Subcutaneous adipose tissue (tissue), 4 donors: ENCODE data around the gene LAMB3. TPM values are rescaled to one million over a fixed set of nuclear protein-coding genes. Genes with fewer than 3 reads are reported as not detected.

Experiments
- total RNA-seq, 4 donors: library from RNA; depleted of rRNA; stranded (reverse); fragments of >200 nt; gene quantifications; one replicate each; pipeline ENCODE4 v1.1.0, GENCODE V29; 2016
- TF ChIP-seq, protein P1 (sequence below): fragments of 450-650 bp; IDR thresholded peaks from one replicate; pipeline ENCODE4 v1.5.1; 2016; ENCODE audit warnings: low read depth, mild to moderate bottlenecking, control low read depth, antibody characterized with exemption, moderate library complexity

Gene LAMB3
- total RNA-seq, 4 donors from 2014 or later, result 5.5 to 32.4 (median 21.3) TPM

- TF ChIP-seq, protein P1, sequence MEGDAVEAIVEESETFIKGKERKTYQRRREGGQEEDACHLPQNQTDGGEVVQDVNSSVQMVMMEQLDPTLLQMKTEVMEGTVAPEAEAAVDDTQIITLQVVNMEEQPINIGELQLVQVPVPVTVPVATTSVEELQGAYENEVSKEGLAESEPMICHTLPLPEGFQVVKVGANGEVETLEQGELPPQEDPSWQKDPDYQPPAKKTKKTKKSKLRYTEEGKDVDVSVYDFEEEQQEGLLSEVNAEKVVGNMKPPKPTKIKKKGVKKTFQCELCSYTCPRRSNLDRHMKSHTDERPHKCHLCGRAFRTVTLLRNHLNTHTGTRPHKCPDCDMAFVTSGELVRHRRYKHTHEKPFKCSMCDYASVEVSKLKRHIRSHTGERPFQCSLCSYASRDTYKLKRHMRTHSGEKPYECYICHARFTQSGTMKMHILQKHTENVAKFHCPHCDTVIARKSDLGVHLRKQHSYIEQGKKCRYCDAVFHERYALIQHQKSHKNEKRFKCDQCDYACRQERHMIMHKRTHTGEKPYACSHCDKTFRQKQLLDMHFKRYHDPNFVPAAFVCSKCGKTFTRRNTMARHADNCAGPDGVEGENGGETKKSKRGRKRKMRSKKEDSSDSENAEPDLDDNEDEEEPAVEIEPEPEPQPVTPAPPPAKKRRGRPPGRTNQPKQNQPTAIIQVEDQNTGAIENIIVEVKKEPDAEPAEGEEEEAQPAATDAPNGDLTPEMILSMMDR, result no peak
Measured at GRCh38 chr1:209657918-209658317, 5.7 kb upstream of the LAMB3 start.

GRCh38 chr1:209657140-209657879 lies 5.1 kb upstream of the LAMB3 start:
- TF ChIP-seq, protein P1, result no peak

DNA sequence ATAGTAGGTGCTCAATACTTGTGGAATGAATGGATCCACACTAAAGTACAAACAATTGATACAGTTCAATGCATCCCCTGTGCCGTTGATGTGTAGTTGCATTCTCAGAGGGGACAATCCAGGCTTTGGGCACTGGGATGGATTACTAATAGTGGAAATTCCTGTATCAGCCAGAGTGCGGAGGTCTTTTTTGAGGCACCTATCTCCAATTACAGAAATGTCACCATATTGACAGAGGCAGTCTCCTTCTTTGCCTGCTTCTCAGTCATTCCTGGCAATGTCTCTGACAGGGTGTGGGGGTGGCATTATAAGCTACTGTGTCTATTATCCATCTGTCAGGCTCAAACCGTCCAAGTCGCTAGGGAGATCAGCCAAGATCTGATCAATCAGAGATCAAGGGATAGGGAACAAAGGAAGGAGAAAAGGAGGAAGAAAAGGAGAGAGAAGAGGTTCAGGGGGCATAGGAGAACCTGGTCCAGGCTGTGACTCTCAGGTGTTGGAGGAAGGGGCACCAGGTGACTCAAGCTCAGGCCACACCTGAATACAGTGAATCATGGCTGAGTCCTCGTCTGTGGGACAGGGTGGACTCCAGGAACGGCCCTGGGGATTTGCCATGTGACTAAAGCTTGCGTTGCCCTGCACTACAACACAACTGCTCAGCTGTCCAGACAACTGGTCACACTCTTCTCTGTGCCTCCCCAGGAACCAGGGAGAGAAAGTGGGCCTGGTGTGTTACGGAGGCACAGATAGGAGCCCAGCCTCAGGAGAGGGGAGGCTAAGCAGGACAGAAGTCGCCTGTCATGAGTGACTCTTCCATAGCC lies 3.4 kb upstream of the LAMB3 start:
- TF ChIP-seq, protein P1, result no peak

- TF ChIP-seq, protein P1, result no peak
Measured at GRCh38 chr1:209653915-209654351, 1.7 kb upstream of the LAMB3 start.

- TF ChIP-seq, protein P1, result no peak
Measured at GRCh38 chr1:209652873-209653401, 712 bp upstream of the LAMB3 start.

- TF ChIP-seq, protein P1, result no peak
Measured at GRCh38 chr1:209651138-209651587, 1.1 kb downstream of the LAMB3 start.

DNA sequence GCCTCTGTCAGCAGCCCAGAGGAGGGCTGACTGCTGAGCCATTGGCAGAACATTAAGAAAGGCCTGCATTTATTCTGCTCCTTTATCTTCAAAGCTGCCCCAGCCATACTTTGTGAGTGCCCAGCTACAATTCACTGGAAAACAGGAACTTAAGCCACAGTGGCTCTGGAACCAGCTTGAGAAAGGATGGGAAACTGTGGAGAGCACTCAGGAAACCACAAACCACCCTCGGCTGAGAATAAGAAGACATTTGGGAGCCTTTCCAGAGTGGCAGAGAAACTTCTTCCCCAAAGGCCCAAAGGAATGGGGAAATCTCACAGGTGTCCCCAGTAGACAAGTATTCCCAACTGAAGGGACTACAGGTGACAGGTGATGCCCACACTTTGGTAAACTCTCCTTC lies 1.8 kb downstream of the LAMB3 start:
- TF ChIP-seq, protein P1, result no peak
